ENCODE measurements around the gene MCF2L2.

The MCF2L2 gene

DNA sequence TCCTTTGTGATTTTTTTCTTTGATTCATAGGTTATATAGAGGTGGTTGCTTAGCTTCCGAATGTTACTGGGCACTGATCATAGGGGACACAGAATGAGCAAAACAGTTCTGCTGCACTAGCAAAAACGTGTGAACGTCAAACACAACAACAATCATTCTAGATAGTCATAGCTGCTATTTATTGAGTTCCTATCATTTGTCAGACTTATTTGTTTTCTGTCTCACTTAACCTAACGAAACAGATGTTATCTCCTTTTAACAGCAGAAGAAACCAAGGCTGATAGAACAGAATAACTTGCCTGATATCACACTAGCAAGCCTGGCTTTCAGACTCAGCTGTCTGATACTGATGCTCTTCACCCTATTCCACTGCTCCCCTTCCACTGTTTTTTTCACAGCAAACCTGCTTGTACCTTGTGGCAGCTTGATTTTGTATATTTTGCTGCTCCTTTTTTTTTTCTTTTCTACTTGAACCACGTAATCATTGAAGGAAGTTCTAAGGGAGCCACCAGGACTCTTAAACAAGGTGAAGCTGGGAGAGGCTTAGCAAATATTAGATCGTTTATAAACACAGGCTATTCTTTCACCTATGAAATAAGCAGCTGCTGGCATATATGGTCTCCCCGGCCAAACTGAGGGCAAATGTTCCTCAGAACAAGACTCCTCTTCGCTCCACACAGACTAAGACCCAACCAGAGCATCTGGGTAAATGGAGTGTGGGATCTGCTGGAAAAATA, 78.8 kb downstream of the MCF2L2 start:
- TF ChIP-seq, protein P1, sequence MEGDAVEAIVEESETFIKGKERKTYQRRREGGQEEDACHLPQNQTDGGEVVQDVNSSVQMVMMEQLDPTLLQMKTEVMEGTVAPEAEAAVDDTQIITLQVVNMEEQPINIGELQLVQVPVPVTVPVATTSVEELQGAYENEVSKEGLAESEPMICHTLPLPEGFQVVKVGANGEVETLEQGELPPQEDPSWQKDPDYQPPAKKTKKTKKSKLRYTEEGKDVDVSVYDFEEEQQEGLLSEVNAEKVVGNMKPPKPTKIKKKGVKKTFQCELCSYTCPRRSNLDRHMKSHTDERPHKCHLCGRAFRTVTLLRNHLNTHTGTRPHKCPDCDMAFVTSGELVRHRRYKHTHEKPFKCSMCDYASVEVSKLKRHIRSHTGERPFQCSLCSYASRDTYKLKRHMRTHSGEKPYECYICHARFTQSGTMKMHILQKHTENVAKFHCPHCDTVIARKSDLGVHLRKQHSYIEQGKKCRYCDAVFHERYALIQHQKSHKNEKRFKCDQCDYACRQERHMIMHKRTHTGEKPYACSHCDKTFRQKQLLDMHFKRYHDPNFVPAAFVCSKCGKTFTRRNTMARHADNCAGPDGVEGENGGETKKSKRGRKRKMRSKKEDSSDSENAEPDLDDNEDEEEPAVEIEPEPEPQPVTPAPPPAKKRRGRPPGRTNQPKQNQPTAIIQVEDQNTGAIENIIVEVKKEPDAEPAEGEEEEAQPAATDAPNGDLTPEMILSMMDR (IDR thresholded peaks at IDR 0.05): no peak
- TF ChIP-seq ZFX (IDR thresholded peaks at IDR 0.05; ENCODE audit: borderline replicate concordance): no peak
- no peak overlapping the region for H3K27ac ChIP-seq

DNA sequence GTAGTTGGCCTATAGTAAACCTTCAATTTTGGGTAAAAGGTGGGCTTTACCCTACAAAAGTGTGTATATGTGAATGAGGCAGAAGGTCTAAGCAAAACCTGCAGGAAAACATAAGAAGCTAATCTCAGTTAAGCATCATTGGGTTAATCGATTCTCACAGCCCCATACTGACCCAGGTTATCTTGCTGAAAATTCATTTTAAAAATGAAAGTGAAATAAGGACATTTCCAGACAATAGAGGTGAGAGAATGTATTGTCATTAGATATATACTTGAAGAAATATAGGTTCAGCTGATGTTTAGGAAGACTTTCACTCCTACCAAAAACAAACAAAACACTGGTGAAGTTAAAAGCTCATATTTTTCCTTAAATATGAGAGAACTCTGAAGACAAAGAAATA, 85.6 kb downstream of the MCF2L2 start:
- H3K27ac ChIP-seq: no peak overlapping the region
- TF ChIP-seq, protein P1 (IDR thresholded peaks at IDR 0.05): no peak
- TF ChIP-seq ZFX (IDR thresholded peaks at IDR 0.05; ENCODE audit: borderline replicate concordance): no peak

DNA sequence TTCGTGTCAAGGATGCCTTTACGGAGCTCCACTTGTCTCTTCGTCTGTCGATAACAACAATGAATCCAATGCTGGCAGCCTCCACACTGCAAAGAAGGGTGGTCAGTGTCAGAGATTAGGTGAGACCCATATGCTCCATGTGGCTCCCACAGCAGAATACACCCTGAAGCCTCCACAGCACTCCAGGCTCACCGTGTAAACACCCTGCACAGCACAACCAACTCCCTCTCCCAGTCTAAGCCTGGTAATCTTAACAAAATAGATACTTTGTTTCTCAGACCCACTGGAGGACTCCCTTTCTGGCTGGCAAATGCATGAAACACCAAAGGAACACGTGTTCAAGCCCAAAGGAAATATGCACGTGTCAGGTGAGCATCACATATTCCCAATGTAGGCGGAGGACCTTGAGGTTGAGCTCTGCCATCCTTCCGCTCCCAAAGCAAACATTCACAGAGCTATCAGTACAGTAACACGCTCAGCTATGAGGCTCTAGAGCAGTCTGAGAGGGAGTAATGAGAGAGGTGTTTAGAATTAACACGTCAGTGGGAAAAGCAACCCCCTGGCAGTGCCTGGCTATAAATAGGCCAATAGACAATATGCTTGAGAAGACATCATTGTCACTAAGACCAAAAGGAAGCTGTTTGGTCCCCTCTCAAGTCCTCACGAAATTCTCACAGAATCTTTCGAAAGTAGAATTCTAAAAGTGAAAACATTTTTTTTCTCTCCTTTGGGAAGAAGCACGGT, 86.7 kb downstream of the MCF2L2 start:
- no peak overlapping the region for H3K27ac ChIP-seq
- TF ChIP-seq ZFX (IDR thresholded peaks at IDR 0.05; ENCODE audit: borderline replicate concordance): no peak
- TF ChIP-seq, protein P1 (IDR thresholded peaks at IDR 0.05): no peak

DNA sequence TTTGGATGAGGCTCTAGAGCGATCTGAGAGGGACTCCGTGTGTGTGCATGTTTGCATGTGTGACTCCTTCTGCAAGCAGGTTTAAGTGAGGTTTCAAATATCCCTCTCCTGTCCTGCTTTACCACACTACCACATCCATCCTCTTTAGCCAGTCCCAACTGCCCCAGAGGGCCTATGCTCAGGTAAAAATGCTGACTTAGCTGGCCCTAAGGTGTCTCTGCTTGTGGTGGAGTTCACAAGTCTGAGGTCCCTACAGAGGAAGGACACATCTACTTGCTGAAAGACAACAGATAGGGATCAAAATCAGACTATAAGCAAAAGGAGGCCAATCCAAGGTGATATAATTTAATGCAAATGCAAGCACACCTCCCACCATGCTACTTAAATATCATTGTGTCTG, 88.2 kb downstream of the MCF2L2 start:
- no peak for TF ChIP-seq ZFX (IDR thresholded peaks at IDR 0.05; ENCODE audit: borderline replicate concordance)
- TF ChIP-seq, protein P1 (IDR thresholded peaks at IDR 0.05): no peak
- H3K27ac ChIP-seq: no peak overlapping the region

DNA sequence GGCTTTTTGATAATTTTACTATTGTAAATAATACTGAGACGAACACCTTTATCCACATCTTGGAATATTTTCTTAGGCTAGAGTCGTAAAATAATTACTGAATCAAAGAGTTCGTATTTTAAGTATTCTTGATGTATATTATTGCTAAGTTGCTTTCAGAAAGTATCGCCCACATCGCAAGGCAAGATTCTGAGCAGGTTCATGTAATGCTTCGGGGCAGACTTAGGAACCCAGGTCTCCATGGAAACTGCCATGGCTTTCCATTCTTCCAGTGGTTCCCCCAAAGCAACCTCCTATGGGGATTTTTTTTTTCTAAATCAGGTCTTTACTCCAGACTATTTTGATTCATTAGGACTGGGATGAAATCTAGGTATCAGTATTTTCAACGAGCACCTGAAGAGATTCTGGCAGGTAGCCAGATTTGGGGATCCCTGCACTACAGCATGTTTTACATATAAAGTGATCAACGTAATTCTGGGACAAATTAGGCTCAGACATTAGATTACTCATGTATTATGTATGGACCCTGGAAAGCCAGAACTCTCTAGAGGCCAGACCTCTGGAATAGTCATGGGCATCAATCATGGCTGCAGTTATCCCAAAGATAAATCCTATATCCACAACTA, 88.8 kb downstream of the MCF2L2 start:
- TF ChIP-seq ZFX (IDR thresholded peaks at IDR 0.05; ENCODE audit: borderline replicate concordance): no peak
- TF ChIP-seq, protein P1 (IDR thresholded peaks at IDR 0.05): no peak
- H3K27ac ChIP-seq: no peak overlapping the region

DNA sequence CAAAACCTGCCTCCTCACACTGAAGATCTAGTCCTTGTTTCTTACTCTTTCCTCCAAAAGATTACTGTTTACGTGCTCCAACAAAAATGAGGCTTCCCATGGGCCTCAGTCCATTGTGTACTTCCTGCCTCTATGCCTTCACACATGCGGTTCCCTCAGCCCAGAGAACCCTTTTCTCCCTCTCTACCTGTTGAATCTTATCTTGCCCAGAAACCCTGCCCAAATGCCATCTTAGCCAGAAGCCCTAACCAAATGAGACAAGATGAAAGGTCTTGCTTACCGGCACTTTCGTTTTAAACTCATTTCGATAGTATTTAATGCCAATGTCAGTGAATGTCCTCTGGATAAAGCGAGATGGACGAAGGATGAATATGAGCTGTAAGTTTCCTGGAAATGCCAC, 89.9 kb downstream of the MCF2L2 start:
- no peak overlapping the region for H3K27ac ChIP-seq
- TF ChIP-seq, protein P1 (IDR thresholded peaks at IDR 0.05): no peak
- TF ChIP-seq ZFX (IDR thresholded peaks at IDR 0.05; ENCODE audit: borderline replicate concordance): no peak

DNA sequence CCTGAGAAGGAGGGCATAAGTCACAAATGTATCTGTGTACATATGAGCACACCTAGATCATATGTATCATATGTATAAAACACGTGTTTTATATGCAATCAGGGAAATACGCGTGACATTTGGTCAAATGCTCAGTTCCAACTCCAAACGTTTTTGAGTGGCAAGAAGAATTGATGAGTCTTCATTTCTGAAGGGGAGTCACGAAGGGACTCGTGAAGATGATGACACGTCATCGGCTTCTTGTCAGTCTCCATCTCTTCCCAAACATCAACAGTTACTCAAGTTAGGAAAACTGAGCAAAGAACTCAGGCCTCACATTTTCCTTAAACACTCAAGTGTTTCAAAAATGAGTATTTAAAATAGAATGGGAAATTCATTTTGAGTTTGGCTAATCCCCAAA, 95.9 kb downstream of the MCF2L2 start:
- no peak overlapping the region for H3K27ac ChIP-seq
- TF ChIP-seq ZFX (IDR thresholded peaks at IDR 0.05; ENCODE audit: borderline replicate concordance): no peak
- TF ChIP-seq, protein P1 (IDR thresholded peaks at IDR 0.05): no peak

Measured in 22Rv1 (cell line).